GM21723 (cell line): ENCODE measurements around the gene PDZRN4.

Experiments
- ATAC-seq: cut with Tn5 transposase; IDR thresholded peaks from one replicate; pipeline ENCODE4 v1.9.1; 2021; ENCODE audit warnings: mild to moderate bottlenecking, moderate library complexity; ENCODE audit not compliant: unreplicated experiment

The PDZRN4 gene

GRCh38 chr12:41621291-41621690 is 433.2 kb downstream of the PDZRN4 start:
- no peak for ATAC-seq
